ENCODE measurements around the gene ARTN.

ARTN gene, protein sequence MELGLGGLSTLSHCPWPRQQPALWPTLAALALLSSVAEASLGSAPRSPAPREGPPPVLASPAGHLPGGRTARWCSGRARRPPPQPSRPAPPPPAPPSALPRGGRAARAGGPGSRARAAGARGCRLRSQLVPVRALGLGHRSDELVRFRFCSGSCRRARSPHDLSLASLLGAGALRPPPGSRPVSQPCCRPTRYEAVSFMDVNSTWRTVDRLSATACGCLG

DNA sequence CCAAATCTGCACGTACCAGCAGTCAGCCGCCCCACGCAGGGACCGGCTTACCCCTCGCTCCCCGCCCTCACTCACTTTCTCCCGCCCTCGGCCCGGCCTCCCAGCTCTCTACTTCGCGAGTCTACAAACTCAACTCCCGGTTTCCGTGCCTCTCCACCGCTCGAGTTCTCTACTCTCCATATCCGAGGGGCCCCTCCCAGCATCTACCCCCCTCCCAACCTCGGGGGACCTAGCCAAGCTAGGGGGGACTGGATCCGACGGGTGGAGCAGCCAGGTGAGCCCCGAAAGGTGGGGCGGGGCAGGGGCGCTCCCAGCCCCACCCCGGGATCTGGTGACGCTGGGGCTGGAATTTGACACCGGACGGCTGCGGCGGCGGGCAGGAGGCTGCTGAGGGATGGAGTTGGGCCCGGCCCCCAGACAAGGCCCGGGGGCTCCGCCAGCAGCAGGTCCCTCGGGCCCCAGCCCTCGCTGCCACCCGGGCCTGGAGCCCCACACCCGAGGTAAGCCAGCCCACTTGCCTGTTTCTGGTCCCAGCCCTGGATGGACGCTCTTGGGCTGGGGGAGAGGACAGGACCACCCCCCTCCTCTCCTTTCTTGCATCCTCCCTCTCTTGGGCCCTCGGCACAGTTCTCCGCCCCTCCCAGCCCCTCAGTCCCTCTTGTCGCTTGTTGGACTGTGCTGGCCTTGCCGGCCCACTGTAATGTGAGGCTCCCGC is at the start of gene ARTN:
Gene ARTN, plus strand, starts transcription at position 416 of the 715 bp plus-strand sequence. CDS start 1,856 bp downstream, outside the sequence.
- DNase-seq (ENCODE audit: low read depth) = no peak

DNA sequence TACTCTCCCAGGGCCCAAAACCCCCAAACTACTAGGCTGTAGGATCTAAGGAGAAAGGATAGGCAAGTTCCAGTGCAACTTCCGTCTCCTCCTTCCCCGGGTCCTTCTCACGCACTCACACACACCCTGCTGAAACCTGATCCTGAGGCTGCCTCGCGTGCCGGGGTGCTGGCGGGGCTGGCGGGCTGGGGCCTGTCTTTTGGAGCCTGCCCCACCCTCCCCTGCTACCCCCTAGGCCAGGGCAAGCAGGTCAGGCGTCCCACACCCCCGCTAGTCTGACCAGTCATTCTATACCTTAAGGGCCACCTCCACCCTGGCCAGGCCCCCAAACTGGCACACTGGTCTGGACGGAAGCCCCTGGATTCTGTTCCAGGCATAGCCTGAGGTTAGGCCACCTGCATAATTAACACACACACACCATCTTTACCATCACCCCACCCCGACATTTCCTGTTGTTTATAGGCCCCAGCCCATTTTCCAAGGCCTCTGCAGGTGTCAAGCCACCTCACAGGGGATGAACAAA is 48.3 kb upstream of the ARTN start:
- no peak overlapping the region for H3K4me3 ChIP-seq (ENCODE audit: low read depth, low read length)
- TF ChIP-seq POLR2A (IDR thresholded peaks at IDR 0.05; ENCODE audit: extremely low read depth, insufficient read length) (no peak), MYC (IDR thresholded peaks at IDR 0.05; ENCODE audit: low read depth, low read length) (no peak)
- TF ChIP-seq, protein P1, sequence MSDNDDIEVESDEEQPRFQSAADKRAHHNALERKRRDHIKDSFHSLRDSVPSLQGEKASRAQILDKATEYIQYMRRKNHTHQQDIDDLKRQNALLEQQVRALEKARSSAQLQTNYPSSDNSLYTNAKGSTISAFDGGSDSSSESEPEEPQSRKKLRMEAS (IDR thresholded peaks at IDR 0.05; ENCODE audit: low read depth, low read length) = no peak
- TF ChIP-seq, protein P2, sequence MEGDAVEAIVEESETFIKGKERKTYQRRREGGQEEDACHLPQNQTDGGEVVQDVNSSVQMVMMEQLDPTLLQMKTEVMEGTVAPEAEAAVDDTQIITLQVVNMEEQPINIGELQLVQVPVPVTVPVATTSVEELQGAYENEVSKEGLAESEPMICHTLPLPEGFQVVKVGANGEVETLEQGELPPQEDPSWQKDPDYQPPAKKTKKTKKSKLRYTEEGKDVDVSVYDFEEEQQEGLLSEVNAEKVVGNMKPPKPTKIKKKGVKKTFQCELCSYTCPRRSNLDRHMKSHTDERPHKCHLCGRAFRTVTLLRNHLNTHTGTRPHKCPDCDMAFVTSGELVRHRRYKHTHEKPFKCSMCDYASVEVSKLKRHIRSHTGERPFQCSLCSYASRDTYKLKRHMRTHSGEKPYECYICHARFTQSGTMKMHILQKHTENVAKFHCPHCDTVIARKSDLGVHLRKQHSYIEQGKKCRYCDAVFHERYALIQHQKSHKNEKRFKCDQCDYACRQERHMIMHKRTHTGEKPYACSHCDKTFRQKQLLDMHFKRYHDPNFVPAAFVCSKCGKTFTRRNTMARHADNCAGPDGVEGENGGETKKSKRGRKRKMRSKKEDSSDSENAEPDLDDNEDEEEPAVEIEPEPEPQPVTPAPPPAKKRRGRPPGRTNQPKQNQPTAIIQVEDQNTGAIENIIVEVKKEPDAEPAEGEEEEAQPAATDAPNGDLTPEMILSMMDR (IDR thresholded peaks at IDR 0.05; ENCODE audit: low read depth, low read length) = no peak
- DNase-seq (ENCODE audit: low read depth) = no peak

More for the DNA sequence above, at the start of gene ARTN:
- TF ChIP-seq, protein P2 (IDR thresholded peaks at IDR 0.05; ENCODE audit: low read depth, low read length) = no peak
- no peak within 1 kb of the TSS for H3K4me3 ChIP-seq (ENCODE audit: low read depth, low read length)

DNA sequence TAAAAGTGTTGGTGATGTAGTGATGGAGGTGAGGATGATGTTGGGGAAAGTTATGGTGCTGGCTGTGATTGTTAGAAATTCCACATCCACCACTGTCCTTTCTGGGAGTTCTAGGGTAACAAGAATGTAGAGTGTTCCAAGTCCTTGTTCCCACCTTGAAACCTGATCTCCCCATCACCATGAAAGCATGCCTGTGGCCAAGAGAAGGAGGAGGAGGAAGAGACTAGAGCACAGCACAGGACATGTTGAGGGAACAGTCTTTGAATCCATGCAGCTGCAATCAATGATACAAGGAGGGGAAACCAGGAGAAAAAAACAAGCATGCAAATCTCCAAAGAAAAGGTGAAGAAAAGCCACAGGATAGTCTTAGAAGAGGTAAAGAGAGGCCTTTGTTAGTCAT is 45.9 kb upstream of the ARTN start:
- TF ChIP-seq MYC (IDR thresholded peaks at IDR 0.05; ENCODE audit: low read depth, low read length) = no peak
- TF ChIP-seq, protein P1 (IDR thresholded peaks at IDR 0.05; ENCODE audit: low read depth, low read length) = no peak
- TF ChIP-seq, protein P2 (IDR thresholded peaks at IDR 0.05; ENCODE audit: low read depth, low read length) = no peak
- TF ChIP-seq POLR2A (IDR thresholded peaks at IDR 0.05; ENCODE audit: extremely low read depth, insufficient read length) = no peak
- no peak for DNase-seq (ENCODE audit: low read depth)
- no peak overlapping the region for H3K4me3 ChIP-seq (ENCODE audit: low read depth, low read length)

DNA sequence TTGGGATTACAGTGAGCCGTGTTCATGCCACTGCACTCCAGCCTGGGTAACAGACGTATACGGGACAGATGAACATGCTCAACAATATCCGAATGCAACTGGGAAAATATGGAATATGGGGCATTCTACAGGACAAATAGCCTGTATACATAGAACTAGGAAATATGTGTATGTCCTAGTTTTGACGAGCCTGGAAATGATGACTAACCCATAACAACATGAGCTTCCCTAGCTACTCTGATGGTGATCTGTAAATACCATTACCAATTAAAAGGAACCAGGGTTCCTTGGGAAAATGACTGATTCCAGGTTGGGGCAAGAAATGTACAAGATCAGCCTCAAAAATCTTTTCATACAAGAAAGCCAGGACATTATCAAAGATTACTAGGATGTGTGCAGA is 42.8 kb upstream of the ARTN start:
- no peak overlapping the region for H3K4me3 ChIP-seq (ENCODE audit: low read depth, low read length)
- DNase-seq (ENCODE audit: low read depth) = no peak
- TF ChIP-seq MYC (IDR thresholded peaks at IDR 0.05; ENCODE audit: low read depth, low read length) (no peak), POLR2A (IDR thresholded peaks at IDR 0.05; ENCODE audit: extremely low read depth, insufficient read length) (no peak)
- TF ChIP-seq, protein P1 (IDR thresholded peaks at IDR 0.05; ENCODE audit: low read depth, low read length) = no peak
- TF ChIP-seq, protein P2 (IDR thresholded peaks at IDR 0.05; ENCODE audit: low read depth, low read length) = no peak

DNA sequence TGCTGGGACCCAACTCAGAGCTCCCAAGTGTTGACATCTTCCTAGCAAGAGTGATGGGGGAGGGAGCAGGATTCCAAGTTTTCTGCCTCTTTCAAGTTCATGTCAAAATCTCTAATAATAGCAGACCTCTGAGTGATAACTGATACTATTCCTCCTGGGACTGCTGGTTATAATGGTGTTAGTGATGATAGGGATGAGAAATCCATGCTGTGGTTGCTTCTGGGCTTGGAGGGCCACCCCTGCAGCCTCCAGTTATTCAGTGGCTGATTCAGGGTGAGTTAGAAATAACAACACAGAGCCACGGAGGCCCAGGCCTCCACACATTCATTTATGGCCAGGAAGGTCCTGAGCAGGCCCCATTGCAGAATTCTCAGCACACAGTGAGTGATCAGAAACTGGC is 40.6 kb upstream of the ARTN start:
- DNase-seq (ENCODE audit: low read depth) = no peak

More for the DNA sequence above, 40.6 kb upstream of the ARTN start:
- H3K4me3 ChIP-seq (ENCODE audit: low read depth, low read length) = no peak overlapping the region
- TF ChIP-seq, protein P2 (IDR thresholded peaks at IDR 0.05; ENCODE audit: low read depth, low read length) = no peak
- TF ChIP-seq, protein P1 (IDR thresholded peaks at IDR 0.05; ENCODE audit: low read depth, low read length) = no peak
- TF ChIP-seq POLR2A (IDR thresholded peaks at IDR 0.05; ENCODE audit: extremely low read depth, insufficient read length) = no peak
- no peak for TF ChIP-seq MYC (IDR thresholded peaks at IDR 0.05; ENCODE audit: low read depth, low read length)
